Gastrocnemius medialis (tissue), 4 donors: ENCODE data around the gene NFIC.

ENCODE experiments used
- CTCF ChIP-seq, 5 experiments: fragments of 450-650 bp in 3 of 5; fragments of 200-600 bp in 2 of 5; sonication (generic) in 2 of 5; IDR thresholded peaks in 4 of 5; conservative IDR thresholded peaks in 1 of 5; 1 replicate in 4 of 5; 2 replicates in 1 of 5; pipeline ENCODE4 v1.5.1; 2016 to 2019; ENCODE audit warnings: antibody characterized with exemption in 5 of 5, mild to moderate bottlenecking in 3 of 5, moderate library complexity in 3 of 5
- POLR2A ChIP-seq, 2 donors: fragments of 450-650 bp; IDR thresholded peaks; one replicate each; pipeline ENCODE4 v1.6.1; 2017; ENCODE audit warnings: antibody characterized with exemption in 2 of 2, mild to moderate bottlenecking in 2 of 2, moderate library complexity in 2 of 2

- no peak for TF ChIP-seq CTCF (IDR thresholded peaks at IDR 0.05 in 4 of 5, conservative IDR thresholded peaks at IDR 0.05 in 1 of 5)
- no peak for TF ChIP-seq POLR2A (IDR thresholded peaks at IDR 0.05)
Observed at GRCh38 chr19:3509566-3509989, 143.2 kb downstream of the NFIC start.
